Bronchial smooth muscle cell (primary cell): ENCODE data around the gene PLB1. TPM values are rescaled to one million over a fixed set of nuclear protein-coding genes. Genes with fewer than 3 reads are reported as not detected.

ENCODE experiments used
- total RNA-seq: library from RNA; depleted of rRNA; stranded (reverse); fragments of >200 nt; gene quantifications from 2 replicates; pipeline ENCODE4 v1.2.1, GENCODE V29; 2014

PLB1 gene
- total RNA-seq: 2.5 and 3.9 TPM in 2 replicates

GRCh38 chr2:28495551-28496250 lies at the start of gene PLB1:
TSS of gene PLB1 (plus strand) at chr2:28496060. CDS start at chr2:28496115, 55 bp downstream.

Other genes with a start within 250 kb of the PLB1 start
- 26.6 and 33.7 TPM in 2 replicates for gene FOSL2, start 103.2 kb upstream of the PLB1 start, total RNA-seq